Activated T-cell treated with anti-CD3 and anti-CD28 coated beads, Interleukin-2, amount 50 U/mL, for 4 hours (primary cell): ENCODE results near the gene CFHR3. TPM values are rescaled to one million over a fixed set of nuclear protein-coding genes. Genes with fewer than 3 reads are reported as not detected.
"Not testable (repeated sequence)": the region's sequence is repeated elsewhere in the genome, so short reads cannot be mapped to it uniquely, and the experiment has no call there.

Source experiments
- ATAC-seq, 2 donors: fragments of 200-7000 bp; cut with Tn5 transposase; one replicate each; pipeline ENCODE4 v1.10.0; 2021
- DNase-seq: peaks from one replicate; pipeline ENCODE4 v3.0.0-alpha.2; 2020
- H3K27me3 Mint-ChIP-seq: one replicate; pipeline ENCODE4 v1.8.0; 2021; ENCODE audit warnings: low read depth, mixed read lengths
- H3K36me3 Mint-ChIP-seq: one replicate; pipeline ENCODE4 v1.8.0; 2022; ENCODE audit warnings: mixed read lengths; ENCODE audit not compliant: insufficient read depth
- H3K4me1 Mint-ChIP-seq: one replicate; pipeline ENCODE4 v1.8.0; 2021; ENCODE audit warnings: low read depth, mixed read lengths
- H3K4me3 Mint-ChIP-seq: one replicate; pipeline ENCODE4 v1.8.0; 2021; ENCODE audit warnings: mild to moderate bottlenecking, moderate library complexity, mixed read lengths
- H3K9me3 Mint-ChIP-seq: one replicate; pipeline ENCODE4 v1.8.0; 2021; ENCODE audit warnings: mixed read lengths
- total RNA-seq, 3 donors: library from RNA; stranded (reverse); gene quantifications; one replicate each; pipeline ENCODE4 v1.2.1, GENCODE V29; 2021

CFHR3 gene
- under 1 TPM in 1 of 3 donors, not detected in 2; 0.18 TPM for total RNA-seq

- DNase-seq, result no peak
- no peaks in the 10 kb centered on the region for H3K27me3 Mint-ChIP-seq
- ATAC-seq, result no peak
- no peaks in the 10 kb centered on the region for H3K36me3 Mint-ChIP-seq
- H3K9me3 Mint-ChIP-seq, result no peaks in the 10 kb centered on the region
- H3K4me3 Mint-ChIP-seq, result no peak within 1 kb of the TSS
- no peaks in the 10 kb centered on the region for H3K4me1 Mint-ChIP-seq
Observed at GRCh38 chr1:196774603-196775002, at the start of gene CFHR3. Gene CFHR3, plus strand, starts transcription at chr1:196774840. Its CDS starts 47 bp downstream, at chr1:196774887.

GRCh38 chr1:196732526-196732925 lies 42.1 kb upstream of the CFHR3 start:
- ATAC-seq, result no peak
- peaks cover 13% of the 10 kb centered on the region for H3K9me3 Mint-ChIP-seq
- no peak for DNase-seq
- no peaks in the 10 kb centered on the region for H3K4me1 Mint-ChIP-seq
- H3K27me3 Mint-ChIP-seq, result no peaks in the 10 kb centered on the region
- H3K4me3 Mint-ChIP-seq, result no peak overlapping the region
- H3K36me3 Mint-ChIP-seq, result no peaks in the 10 kb centered on the region

- Mint-ChIP-seq H3K4me3 (no peak overlapping the region), H3K4me1 (no peaks in the 10 kb centered on the region), H3K36me3 (no peaks in the 10 kb centered on the region), H3K9me3 (peaks cover 20% of the 10 kb centered on the region), H3K27me3 (no peaks in the 10 kb centered on the region)
- ATAC-seq (no peak), DNase-seq (no peak)
Observed at GRCh38 chr1:196733091-196733970, 41.3 kb upstream of the CFHR3 start.

- no peaks in the 10 kb centered on the region for H3K36me3 Mint-ChIP-seq
- no peak for ATAC-seq
- H3K4me1 Mint-ChIP-seq, result no peaks in the 10 kb centered on the region
- no peak for DNase-seq
- no peaks in the 10 kb centered on the region for H3K27me3 Mint-ChIP-seq
- H3K4me3 Mint-ChIP-seq, result no peak overlapping the region
- peaks cover 21% of the 10 kb centered on the region for H3K9me3 Mint-ChIP-seq
Observed at GRCh38 chr1:196734006-196734405, 40.6 kb upstream of the CFHR3 start.

GRCh38 chr1:196734460-196734859 lies 40.2 kb upstream of the CFHR3 start:
- Mint-ChIP-seq H3K4me1 (no peaks in the 10 kb centered on the region), H3K36me3 (peaks cover 3% of the 10 kb centered on the region), H3K9me3 (peaks cover 26% of the 10 kb centered on the region)

GRCh38 chr1:196738730-196739129 lies 35.9 kb upstream of the CFHR3 start:
- Mint-ChIP-seq H3K36me3 (peaks cover 7% of the 10 kb centered on the region), H3K27me3 (no peaks in the 10 kb centered on the region), H3K4me1 (no peaks in the 10 kb centered on the region), H3K4me3 (no peak overlapping the region), H3K9me3 (peaks cover 17% of the 10 kb centered on the region)
- ATAC-seq (no peak), DNase-seq (no peak)

More at GRCh38 chr1:196734460-196734859, 40.2 kb upstream of the CFHR3 start:
- ATAC-seq (no peak), DNase-seq (no peak)
- Mint-ChIP-seq H3K27me3 (no peaks in the 10 kb centered on the region), H3K4me3 (no peak overlapping the region)

GRCh38 chr1:196743244-196743643 lies 31.4 kb upstream of the CFHR3 start:
- H3K4me1 Mint-ChIP-seq, ATAC-seq, H3K36me3 Mint-ChIP-seq, DNase-seq, H3K4me3 Mint-ChIP-seq, H3K9me3 Mint-ChIP-seq, H3K27me3 Mint-ChIP-seq: not testable (repeated sequence)

- not testable (repeated sequence) for H3K36me3 Mint-ChIP-seq, H3K4me3 Mint-ChIP-seq, H3K27me3 Mint-ChIP-seq, H3K4me1 Mint-ChIP-seq, ATAC-seq, H3K9me3 Mint-ChIP-seq, DNase-seq
Observed at GRCh38 chr1:196765019-196765740, 9.5 kb upstream of the CFHR3 start.

GRCh38 chr1:196769823-196770222 lies 4.8 kb upstream of the CFHR3 start:
- ATAC-seq, H3K36me3 Mint-ChIP-seq, H3K4me1 Mint-ChIP-seq, H3K9me3 Mint-ChIP-seq, H3K27me3 Mint-ChIP-seq, H3K4me3 Mint-ChIP-seq, DNase-seq: not testable (repeated sequence)

- Mint-ChIP-seq H3K36me3 (no peaks in the 10 kb centered on the region), H3K4me3 (no peak overlapping the region), H3K27me3 (no peaks in the 10 kb centered on the region)
Observed at GRCh38 chr1:196773713-196774112, 927 bp upstream of the CFHR3 start.

GRCh38 chr1:196774175-196774574 lies 465 bp upstream of the CFHR3 start:
- no peak overlapping the region for H3K4me3 Mint-ChIP-seq
- ATAC-seq, result no peak
- DNase-seq, result no peak
- no peaks in the 10 kb centered on the region for H3K9me3 Mint-ChIP-seq
- no peaks in the 10 kb centered on the region for H3K4me1 Mint-ChIP-seq
- no peaks in the 10 kb centered on the region for H3K27me3 Mint-ChIP-seq
- H3K36me3 Mint-ChIP-seq, result no peaks in the 10 kb centered on the region

More at GRCh38 chr1:196773713-196774112, 927 bp upstream of the CFHR3 start:
- Mint-ChIP-seq H3K9me3 (no peaks in the 10 kb centered on the region), H3K4me1 (no peaks in the 10 kb centered on the region)
- DNase-seq (no peak), ATAC-seq (no peak)

- Mint-ChIP-seq H3K9me3 (no peaks in the 10 kb centered on the region), H3K4me3 (no peak overlapping the region), H3K27me3 (no peaks in the 10 kb centered on the region), H3K36me3 (no peaks in the 10 kb centered on the region), H3K4me1 (no peaks in the 10 kb centered on the region)
- DNase-seq (no peak), ATAC-seq (no peak)
Observed at GRCh38 chr1:196777603-196778002, 3.0 kb downstream of the CFHR3 start.

- Mint-ChIP-seq H3K4me3 (no peak overlapping the region), H3K36me3 (no peaks in the 10 kb centered on the region), H3K4me1 (no peaks in the 10 kb centered on the region), H3K9me3 (no peaks in the 10 kb centered on the region), H3K27me3 (no peaks in the 10 kb centered on the region)
- no peak for DNase-seq
- ATAC-seq, result no peak
Observed at GRCh38 chr1:196779093-196779492, 4.5 kb downstream of the CFHR3 start.

GRCh38 chr1:196791252-196791651 lies 16.6 kb downstream of the CFHR3 start:
- not testable (repeated sequence) for H3K4me1 Mint-ChIP-seq, ATAC-seq, H3K27me3 Mint-ChIP-seq

GRCh38 chr1:196794103-196794502 lies 19.5 kb downstream of the CFHR3 start:
- H3K9me3 Mint-ChIP-seq, H3K36me3 Mint-ChIP-seq, ATAC-seq, H3K27me3 Mint-ChIP-seq, H3K4me1 Mint-ChIP-seq, DNase-seq, H3K4me3 Mint-ChIP-seq: not testable (repeated sequence)

More at GRCh38 chr1:196791252-196791651, 16.6 kb downstream of the CFHR3 start:
- H3K4me3 Mint-ChIP-seq, H3K9me3 Mint-ChIP-seq, H3K36me3 Mint-ChIP-seq, DNase-seq: not testable (repeated sequence)
